ENCODE results near the gene CD164L2. TPM values are rescaled to one million over a fixed set of nuclear protein-coding genes. Genes with fewer than 3 reads are reported as not detected.
A peak's percentile ranks its signal among the peaks of the same experiment; 100 is the strongest.
"Not testable (repeated sequence)": the region's sequence is repeated elsewhere in the genome, so short reads cannot be mapped to it uniquely, and the experiment has no call there.

Gene CD164L2
- total RNA-seq, 1 donor from 2014 or later = not detected

GRCh38 chr1:27388337-27389005, 5.3 kb upstream of the CD164L2 start:
- Histone ChIP-seq H3K36me3 (ENCODE audit: insufficient read depth, low read length) (no peaks in the 10 kb centered on the region), H3K27me3 (ENCODE audit: insufficient read depth, low read length) (peaks cover 11% of the 10 kb centered on the region), H3K4me1 (ENCODE audit: insufficient read depth, low read length) (peaks cover 15% of the 10 kb centered on the region), H4K20me1 (ENCODE audit: insufficient read depth, low read length) (no peaks in the 10 kb centered on the region), H3K9ac (ENCODE audit: low read length) (no peak overlapping the region), H3K79me2 (ENCODE audit: insufficient read depth, low read length) (no peaks in the 10 kb centered on the region), H3K4me2 (ENCODE audit: low read length) (no peak overlapping the region), H3K27ac (ENCODE audit: low read depth, low read length) (no peak overlapping the region), H3K9me3 (ENCODE audit: insufficient read depth, low read depth, low read length) (no peaks in the 10 kb centered on the region), H3K4me3 (ENCODE audit: insufficient read depth, low read depth, low read length) (no peak overlapping the region), H2AFZ (ENCODE audit: low read depth, low read length) (no peak overlapping the region)
- TF ChIP-seq EZH2 (IDR thresholded peaks at IDR 0.05; ENCODE audit: insufficient read depth, low read length) = no peak
- peak; percentile 80 for TF ChIP-seq CTCF (IDR thresholded peaks at IDR 0.05; ENCODE audit: insufficient read depth, low read depth, low read length)
- Mint-ChIP-seq H3K4me3 (ENCODE audit: unreplicated experiment) (peak overlapping the region; percentile 42), H3K9me3 (ENCODE audit: unreplicated experiment) (no peaks in the 10 kb centered on the region), H3K27ac (ENCODE audit: unreplicated experiment) (no peak overlapping the region), H3K4me1 (ENCODE audit: low read depth, unreplicated experiment) (peaks cover 2% of the 10 kb centered on the region), H3K36me3 (ENCODE audit: low read depth, unreplicated experiment) (no peaks in the 10 kb centered on the region), H3K27me3 (ENCODE audit: low read depth, unreplicated experiment) (peaks cover 52% of the 10 kb centered on the region)
- DNase-seq (ENCODE audit: low read depth) (no peak), FAIRE-seq (peak; percentile 41)

- H3K27me3 ChIP-seq (ENCODE audit: insufficient read depth, low read length); H3K9ac ChIP-seq (ENCODE audit: low read length): not testable (repeated sequence)
Observed at GRCh38 chr1:27384797-27385196, 1.7 kb upstream of the CD164L2 start.

GRCh38 chr1:27383661-27384060, 528 bp upstream of the CD164L2 start:
- DNase-seq (ENCODE audit: low read depth) (no peak), FAIRE-seq (no peak)
- H3K9me3 Mint-ChIP-seq (ENCODE audit: unreplicated experiment) = no peaks in the 10 kb centered on the region
- no peak for TF ChIP-seq CTCF (IDR thresholded peaks at IDR 0.05; ENCODE audit: insufficient read depth, low read depth, low read length)
- no peak for TF ChIP-seq EZH2 (IDR thresholded peaks at IDR 0.05; ENCODE audit: insufficient read depth, low read length)
- peaks cover 51% of the 10 kb centered on the region for H3K27me3 Mint-ChIP-seq (ENCODE audit: low read depth, unreplicated experiment)
- Histone ChIP-seq H4K20me1 (ENCODE audit: insufficient read depth, low read length) (no peaks in the 10 kb centered on the region), H3K4me3 (ENCODE audit: insufficient read depth, low read depth, low read length) (no peak overlapping the region), H3K4me2 (ENCODE audit: low read length) (no peak overlapping the region), H3K36me3 (ENCODE audit: insufficient read depth, low read length) (no peaks in the 10 kb centered on the region), H3K79me2 (ENCODE audit: insufficient read depth, low read length) (no peaks in the 10 kb centered on the region), H2AFZ (ENCODE audit: low read depth, low read length) (no peak overlapping the region), H3K9ac (ENCODE audit: low read length) (no peak overlapping the region), H3K9me3 (ENCODE audit: insufficient read depth, low read depth, low read length) (no peaks in the 10 kb centered on the region), H3K27me3 (ENCODE audit: insufficient read depth, low read length) (peaks cover 6% of the 10 kb centered on the region), H3K4me1 (ENCODE audit: insufficient read depth, low read length) (no peaks in the 10 kb centered on the region), H3K27ac (ENCODE audit: low read depth, low read length) (no peak overlapping the region)
- no peaks in the 10 kb centered on the region for H3K4me1 Mint-ChIP-seq (ENCODE audit: low read depth, unreplicated experiment)
- H3K36me3 Mint-ChIP-seq (ENCODE audit: low read depth, unreplicated experiment) = no peaks in the 10 kb centered on the region
- H3K27ac Mint-ChIP-seq (ENCODE audit: unreplicated experiment) = no peak overlapping the region
- no peak overlapping the region for H3K4me3 Mint-ChIP-seq (ENCODE audit: unreplicated experiment)

More at GRCh38 chr1:27384797-27385196, 1.7 kb upstream of the CD164L2 start:
- not testable (repeated sequence) for H3K4me1 ChIP-seq (ENCODE audit: insufficient read depth, low read length); H3K79me2 ChIP-seq (ENCODE audit: insufficient read depth, low read length); H2AFZ ChIP-seq (ENCODE audit: low read depth, low read length); H3K36me3 ChIP-seq (ENCODE audit: insufficient read depth, low read length); H3K36me3 Mint-ChIP-seq (ENCODE audit: low read depth, unreplicated experiment); H3K9me3 Mint-ChIP-seq (ENCODE audit: unreplicated experiment); FAIRE-seq; DNase-seq (ENCODE audit: low read depth); H3K4me3 ChIP-seq (ENCODE audit: insufficient read depth, low read depth, low read length); H3K27ac ChIP-seq (ENCODE audit: low read depth, low read length); H4K20me1 ChIP-seq (ENCODE audit: insufficient read depth, low read length); H3K4me2 ChIP-seq (ENCODE audit: low read length); H3K27ac Mint-ChIP-seq (ENCODE audit: unreplicated experiment); H3K4me1 Mint-ChIP-seq (ENCODE audit: low read depth, unreplicated experiment); H3K4me3 Mint-ChIP-seq (ENCODE audit: unreplicated experiment); H3K9me3 ChIP-seq (ENCODE audit: insufficient read depth, low read depth, low read length)
- peaks cover 52% of the 10 kb centered on the region for H3K27me3 Mint-ChIP-seq (ENCODE audit: low read depth, unreplicated experiment)

Data from astrocyte (in vitro differentiated cells and primary cell).